OCI-LY3 (cell line): ENCODE results near the gene CHP1.

ENCODE experiments used
- CTCF ChIP-seq: fragments of 200-600, 300-600 bp; sonication (generic); IDR thresholded peaks from 2 replicates; pipeline ENCODE4 v1.5.1; 2014; ENCODE audit warnings: antibody characterized with exemption, low read length, low read depth
- EZH2phosphoT487 ChIP-seq: fragments of 200-600 bp; shearing (Covaris generic); IDR thresholded peaks from 2 replicates; pipeline ENCODE4 v1.6.1; 2018; ENCODE audit warnings: antibody characterized with exemption, mixed run types, low read depth

DNA sequence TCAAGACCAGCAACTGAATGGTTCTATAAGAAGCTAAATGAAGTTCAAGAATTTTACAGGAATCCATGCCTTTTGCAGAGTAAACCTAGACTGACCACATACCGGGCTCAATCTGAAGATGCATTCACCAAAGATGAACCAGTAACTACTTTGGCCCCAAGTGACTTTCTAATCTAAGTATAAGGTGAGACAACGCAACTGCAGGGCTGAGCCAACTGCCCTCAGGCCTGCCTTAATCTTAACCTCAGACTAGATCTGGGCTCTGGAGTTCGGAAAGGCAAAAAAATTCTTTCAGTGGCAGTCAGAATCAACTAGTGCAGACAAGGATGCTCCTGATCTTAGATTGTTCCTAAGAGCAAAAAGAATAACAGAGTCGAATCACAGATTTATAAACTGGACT lies 48.8 kb upstream of the CHP1 start:
- TF ChIP-seq CTCF (no peak), EZH2phosphoT487 (no peak)
